Measurements from ENCODE around the gene SNW1.
A peak's percentile ranks its signal among the peaks of the same experiment; 100 is the strongest.

SNW1 gene

DNA sequence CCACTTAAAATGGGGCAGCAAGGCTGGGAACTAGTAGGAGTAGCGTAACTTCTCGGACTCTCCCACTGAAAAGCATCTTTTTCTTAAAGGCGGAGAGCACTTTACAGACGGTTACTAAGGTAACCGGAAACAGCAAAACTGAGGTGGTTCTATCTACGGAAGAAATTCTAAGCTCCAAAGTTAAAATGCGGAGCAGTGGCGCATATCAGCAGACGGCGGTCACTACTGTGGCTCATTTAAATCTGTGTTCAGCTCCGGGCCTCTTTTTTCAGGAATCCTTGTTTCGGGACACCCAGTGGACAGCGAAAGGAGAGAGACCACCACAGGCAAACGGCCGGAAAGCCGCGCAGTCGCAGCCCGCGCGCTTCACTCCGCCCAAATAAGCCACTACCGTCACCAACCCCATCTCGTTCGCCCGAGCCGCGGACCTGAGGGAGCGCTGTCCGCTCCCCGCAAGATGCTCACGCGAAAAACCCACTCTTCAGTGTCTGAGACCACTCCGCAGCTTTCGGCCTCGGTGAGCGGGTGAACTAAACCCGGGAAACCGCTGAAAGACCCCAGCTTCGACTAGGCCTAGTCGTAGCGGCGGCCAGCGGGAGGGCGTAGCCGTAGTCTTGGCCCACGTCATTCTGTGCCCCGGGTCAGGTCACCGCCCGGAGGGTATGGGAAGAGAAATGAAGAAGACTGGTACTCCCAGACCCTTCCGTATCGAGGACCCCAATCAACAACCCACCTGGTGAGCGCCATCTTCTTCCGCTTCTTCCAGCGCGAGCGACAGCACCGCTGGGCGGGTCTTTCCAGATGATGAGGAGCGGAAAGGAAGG is at the start of gene SNW1:
Gene SNW1 (minus strand): TSS at position 776 of the 824 bp plus-strand sequence. CDS start 29 bp downstream, at position 747.
- Histone ChIP-seq H3K4me1 (peaks cover 10% of the 10 kb centered on the region), H3K9me3 (ENCODE audit: control insufficient read depth, low read length) (no peaks in the 10 kb centered on the region), H2AFZ (peak within 1 kb of the TSS; percentile 91), H3K27ac (peak within 1 kb of the TSS; percentile 89), H3K79me2 (peaks cover 49% of the 10 kb centered on the region), H3K4me2 (ENCODE audit: low read length) (peak within 1 kb of the TSS; percentile 86), H3K27me3 (ENCODE audit: control insufficient read depth, insufficient read depth, low read length) (no peaks in the 10 kb centered on the region), H3K36me3 (ENCODE audit: control insufficient read depth, insufficient read depth, low read length) (no peaks in the 10 kb centered on the region), H3K4me3 (ENCODE audit: low read depth, low read length) (peak within 1 kb of the TSS; percentile 98), H3K9ac (peak within 1 kb of the TSS; percentile 90)
- TF ChIP-seq, protein P1, sequence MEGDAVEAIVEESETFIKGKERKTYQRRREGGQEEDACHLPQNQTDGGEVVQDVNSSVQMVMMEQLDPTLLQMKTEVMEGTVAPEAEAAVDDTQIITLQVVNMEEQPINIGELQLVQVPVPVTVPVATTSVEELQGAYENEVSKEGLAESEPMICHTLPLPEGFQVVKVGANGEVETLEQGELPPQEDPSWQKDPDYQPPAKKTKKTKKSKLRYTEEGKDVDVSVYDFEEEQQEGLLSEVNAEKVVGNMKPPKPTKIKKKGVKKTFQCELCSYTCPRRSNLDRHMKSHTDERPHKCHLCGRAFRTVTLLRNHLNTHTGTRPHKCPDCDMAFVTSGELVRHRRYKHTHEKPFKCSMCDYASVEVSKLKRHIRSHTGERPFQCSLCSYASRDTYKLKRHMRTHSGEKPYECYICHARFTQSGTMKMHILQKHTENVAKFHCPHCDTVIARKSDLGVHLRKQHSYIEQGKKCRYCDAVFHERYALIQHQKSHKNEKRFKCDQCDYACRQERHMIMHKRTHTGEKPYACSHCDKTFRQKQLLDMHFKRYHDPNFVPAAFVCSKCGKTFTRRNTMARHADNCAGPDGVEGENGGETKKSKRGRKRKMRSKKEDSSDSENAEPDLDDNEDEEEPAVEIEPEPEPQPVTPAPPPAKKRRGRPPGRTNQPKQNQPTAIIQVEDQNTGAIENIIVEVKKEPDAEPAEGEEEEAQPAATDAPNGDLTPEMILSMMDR (IDR thresholded peaks at IDR 0.05) = no peak

GRCh38 chr14:77809011-77809410 is 48.1 kb upstream of the SNW1 start:
- Histone ChIP-seq H3K9ac (no peak overlapping the region), H3K27ac (no peak overlapping the region), H3K36me3 (ENCODE audit: control insufficient read depth, insufficient read depth, low read length) (no peaks in the 10 kb centered on the region), H3K4me3 (ENCODE audit: low read depth, low read length) (no peak overlapping the region), H3K79me2 (no peaks in the 10 kb centered on the region), H3K9me3 (ENCODE audit: control insufficient read depth, low read length) (no peaks in the 10 kb centered on the region), H3K4me1 (no peaks in the 10 kb centered on the region), H2AFZ (no peak overlapping the region), H3K27me3 (ENCODE audit: control insufficient read depth, insufficient read depth, low read length) (no peaks in the 10 kb centered on the region), H3K4me2 (ENCODE audit: low read length) (no peak overlapping the region)
- TF ChIP-seq, protein P1 (IDR thresholded peaks at IDR 0.05) = no peak

- no peaks in the 10 kb centered on the region for H3K36me3 ChIP-seq (ENCODE audit: control insufficient read depth, insufficient read depth, low read length)
- no peak overlapping the region for H3K4me3 ChIP-seq (ENCODE audit: low read depth, low read length)
- H3K27ac ChIP-seq = no peak overlapping the region
- H3K4me1 ChIP-seq = no peaks in the 10 kb centered on the region
- no peak overlapping the region for H3K4me2 ChIP-seq (ENCODE audit: low read length)
- no peaks in the 10 kb centered on the region for H3K9me3 ChIP-seq (ENCODE audit: control insufficient read depth, low read length)
- TF ChIP-seq, protein P1 (IDR thresholded peaks at IDR 0.05) = no peak
- no peaks in the 10 kb centered on the region for H3K79me2 ChIP-seq
- no peak overlapping the region for H2AFZ ChIP-seq
- no peaks in the 10 kb centered on the region for H3K27me3 ChIP-seq (ENCODE audit: control insufficient read depth, insufficient read depth, low read length)
- H3K9ac ChIP-seq = no peak overlapping the region
These were observed 47.3 kb upstream of the SNW1 start for GRCh38 chr14:77808250-77808649.

DNA sequence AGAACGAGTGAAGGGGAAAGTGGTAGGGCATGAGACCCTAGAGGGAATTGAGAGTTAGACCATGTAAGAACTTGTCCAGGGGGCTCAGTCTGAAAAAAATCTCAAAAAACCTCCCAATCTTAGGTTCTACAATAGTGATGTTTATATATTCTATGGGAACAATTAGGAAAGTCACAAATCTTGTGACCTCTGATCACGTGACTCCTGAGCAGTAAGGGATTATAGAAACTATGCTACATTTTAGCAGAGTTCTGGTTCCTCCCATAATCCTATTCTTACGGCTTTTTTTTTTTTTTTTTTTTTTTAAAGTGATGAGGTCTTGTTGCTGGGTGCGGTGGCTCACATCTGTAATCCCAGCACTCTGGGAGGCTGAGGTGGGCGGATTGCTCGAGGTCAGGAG is 44.8 kb upstream of the SNW1 start:
- no peaks in the 10 kb centered on the region for H3K36me3 ChIP-seq (ENCODE audit: control insufficient read depth, insufficient read depth, low read length)
- no peaks in the 10 kb centered on the region for H3K79me2 ChIP-seq
- H3K27me3 ChIP-seq (ENCODE audit: control insufficient read depth, insufficient read depth, low read length) = no peaks in the 10 kb centered on the region
- H3K4me2 ChIP-seq (ENCODE audit: low read length) = no peak overlapping the region
- no peaks in the 10 kb centered on the region for H3K9me3 ChIP-seq (ENCODE audit: control insufficient read depth, low read length)
- H3K27ac ChIP-seq = no peak overlapping the region
- H3K4me3 ChIP-seq (ENCODE audit: low read depth, low read length) = no peak overlapping the region
- TF ChIP-seq, protein P1 (IDR thresholded peaks at IDR 0.05) = no peak
- H2AFZ ChIP-seq = no peak overlapping the region
- H3K9ac ChIP-seq = no peak overlapping the region
- H3K4me1 ChIP-seq = no peaks in the 10 kb centered on the region

- no peak overlapping the region for H3K4me3 ChIP-seq (ENCODE audit: low read depth, low read length)
These were observed 43.6 kb upstream of the SNW1 start for GRCh38 chr14:77804592-77804991.

More at GRCh38 chr14:77804592-77804991, 43.6 kb upstream of the SNW1 start:
- H3K9me3 ChIP-seq (ENCODE audit: control insufficient read depth, low read length) = no peaks in the 10 kb centered on the region
- H3K36me3 ChIP-seq (ENCODE audit: control insufficient read depth, insufficient read depth, low read length) = no peaks in the 10 kb centered on the region
- H3K4me1 ChIP-seq = no peaks in the 10 kb centered on the region
- TF ChIP-seq, protein P1 (IDR thresholded peaks at IDR 0.05) = no peak
- no peaks in the 10 kb centered on the region for H3K27me3 ChIP-seq (ENCODE audit: control insufficient read depth, insufficient read depth, low read length)
- H3K4me2 ChIP-seq (ENCODE audit: low read length) = no peak overlapping the region
- no peak overlapping the region for H3K27ac ChIP-seq
- no peaks in the 10 kb centered on the region for H3K79me2 ChIP-seq
- no peak overlapping the region for H2AFZ ChIP-seq
- H3K9ac ChIP-seq = no peak overlapping the region

All from parathyroid adenoma (tissue), 2 donors.